ENCODE measurements around the gene FCRL1. TPM values are rescaled to one million over a fixed set of nuclear protein-coding genes. Genes with fewer than 3 reads are reported as not detected.

The FCRL1 gene
- total RNA-seq, 1 donor from 2014 or later = 138 TPM

DNA sequence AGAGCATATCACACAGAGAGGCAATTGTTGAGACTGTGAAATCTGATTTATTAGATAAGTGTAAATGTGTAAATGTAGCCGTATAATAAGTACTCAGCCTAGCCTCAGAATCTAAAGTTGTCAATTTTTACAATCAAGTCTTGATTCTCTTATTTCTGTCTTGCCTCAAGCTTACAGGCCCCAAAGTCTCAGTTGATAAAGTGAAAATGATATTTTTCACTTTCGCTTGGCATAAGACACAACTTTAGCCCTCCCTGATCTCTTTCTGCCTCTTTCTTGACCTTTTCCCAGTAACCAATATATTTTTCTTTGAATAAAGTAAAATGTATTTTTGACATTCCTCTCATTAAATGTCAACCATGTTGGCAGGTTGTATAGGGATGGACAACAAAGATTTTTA, 11.0 kb upstream of the FCRL1 start:
- intact Hi-C loops (cut with micrococcal nuclease) = loop anchor here (2.0 kb wide), 1 partner anchor 14 kb away; no protein-coding TSS in a partner anchor
- ChIA-PET POLR2A (interaction anchor here (2.7 to 3.8 kb wide), 2 partner anchors 11 to 24 kb away, joined by 11 to 25 read pairs; partner anchors contain the start of gene FCRL1), CTCF (interaction anchor here (1.5 to 2.1 kb wide), 3 partner anchors 8 to 140 kb away, joined by 3 to 5 read pairs (median 4); no protein-coding TSS in a partner anchor)
- Mint-ChIP-seq H3K27me3 (no peaks in the 10 kb centered on the region), H3K4me1 (peaks cover 50% of the 10 kb centered on the region), H3K36me3 (ENCODE audit: low read depth) (no peaks in the 10 kb centered on the region), H3K27ac (peak overlapping the region; percentile 35), H3K9me3 (no peaks in the 10 kb centered on the region), H3K4me3 (no peak overlapping the region)
- no peak for ATAC-seq (ENCODE audit: low read depth)
- TF ChIP-seq, protein P1, sequence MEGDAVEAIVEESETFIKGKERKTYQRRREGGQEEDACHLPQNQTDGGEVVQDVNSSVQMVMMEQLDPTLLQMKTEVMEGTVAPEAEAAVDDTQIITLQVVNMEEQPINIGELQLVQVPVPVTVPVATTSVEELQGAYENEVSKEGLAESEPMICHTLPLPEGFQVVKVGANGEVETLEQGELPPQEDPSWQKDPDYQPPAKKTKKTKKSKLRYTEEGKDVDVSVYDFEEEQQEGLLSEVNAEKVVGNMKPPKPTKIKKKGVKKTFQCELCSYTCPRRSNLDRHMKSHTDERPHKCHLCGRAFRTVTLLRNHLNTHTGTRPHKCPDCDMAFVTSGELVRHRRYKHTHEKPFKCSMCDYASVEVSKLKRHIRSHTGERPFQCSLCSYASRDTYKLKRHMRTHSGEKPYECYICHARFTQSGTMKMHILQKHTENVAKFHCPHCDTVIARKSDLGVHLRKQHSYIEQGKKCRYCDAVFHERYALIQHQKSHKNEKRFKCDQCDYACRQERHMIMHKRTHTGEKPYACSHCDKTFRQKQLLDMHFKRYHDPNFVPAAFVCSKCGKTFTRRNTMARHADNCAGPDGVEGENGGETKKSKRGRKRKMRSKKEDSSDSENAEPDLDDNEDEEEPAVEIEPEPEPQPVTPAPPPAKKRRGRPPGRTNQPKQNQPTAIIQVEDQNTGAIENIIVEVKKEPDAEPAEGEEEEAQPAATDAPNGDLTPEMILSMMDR (IDR thresholded peaks at IDR 0.05) = no peak
- DNase-seq = no peak

DNA sequence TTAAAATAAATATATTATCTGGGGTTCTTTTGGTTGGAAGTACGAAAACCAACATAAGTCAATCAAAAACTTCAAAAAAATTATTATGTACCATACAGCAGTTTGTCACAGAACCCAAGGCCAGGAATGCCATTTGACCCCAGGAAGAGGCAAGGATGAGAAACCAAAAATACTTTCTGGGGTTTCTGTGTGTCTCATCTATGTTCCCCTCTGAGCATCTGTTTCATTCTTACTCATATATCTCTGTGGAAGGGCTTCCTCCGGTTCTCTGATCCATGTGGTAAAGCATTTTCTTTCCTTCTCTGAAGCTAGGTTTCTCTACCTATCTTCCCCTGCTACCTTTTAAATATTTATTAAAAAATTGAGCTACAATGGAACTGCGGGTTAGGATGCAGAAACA, 9.8 kb upstream of the FCRL1 start:
- ChIA-PET CTCF (interaction anchor here (0.8 to 2.4 kb wide), 5 partner anchors 13 to 249 kb away, joined by 3 to 8 read pairs (median 5); partner anchors contain the start of gene CD5L), POLR2A (interaction anchor here (0.8 to 3.8 kb wide), 8 partner anchors 9 to 263 kb away, joined by 3 to 25 read pairs (median 3); partner anchors contain the start of gene FCRL1)
- H3K4me1 Mint-ChIP-seq = peaks cover 50% of the 10 kb centered on the region

DNA sequence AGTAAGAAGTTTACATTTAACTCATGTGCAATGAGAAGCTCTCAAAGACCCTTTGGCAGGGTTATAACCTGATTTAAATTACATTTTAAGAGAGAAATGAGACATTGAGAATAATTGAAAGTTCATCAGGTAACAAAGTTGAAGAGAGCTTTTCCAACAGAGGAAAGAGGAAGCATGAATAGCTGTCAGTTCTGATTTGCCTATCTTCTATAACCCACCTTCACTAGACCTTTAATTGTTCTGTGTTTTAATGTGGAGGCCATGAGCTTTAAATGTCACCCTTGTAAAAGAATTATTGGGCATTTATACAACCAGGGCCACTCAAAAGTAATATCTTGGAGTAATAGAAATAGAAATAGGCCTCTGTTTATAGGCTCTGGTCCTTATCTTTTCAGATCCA, 9.3 kb upstream of the FCRL1 start:
- intact Hi-C loops (cut with micrococcal nuclease) = loop anchor here (1.0 kb wide), 1 partner anchor 9 kb away; the partner anchor contains the start of gene FCRL1

More for the DNA sequence above, 9.8 kb upstream of the FCRL1 start:
- Mint-ChIP-seq H3K36me3 (ENCODE audit: low read depth) (no peaks in the 10 kb centered on the region), H3K4me3 (no peak overlapping the region), H3K27me3 (no peaks in the 10 kb centered on the region), H3K27ac (no peak overlapping the region), H3K9me3 (no peaks in the 10 kb centered on the region)
- peak; percentile 35 for ATAC-seq (ENCODE audit: low read depth)
- intact Hi-C loops (cut with micrococcal nuclease) = loop anchor here (1.0 to 2.0 kb wide), 2 partner anchors 9 to 13 kb away; partner anchors contain the start of gene FCRL1
- DNase-seq = no peak
- TF ChIP-seq, protein P1 (IDR thresholded peaks at IDR 0.05) = no peak

DNA sequence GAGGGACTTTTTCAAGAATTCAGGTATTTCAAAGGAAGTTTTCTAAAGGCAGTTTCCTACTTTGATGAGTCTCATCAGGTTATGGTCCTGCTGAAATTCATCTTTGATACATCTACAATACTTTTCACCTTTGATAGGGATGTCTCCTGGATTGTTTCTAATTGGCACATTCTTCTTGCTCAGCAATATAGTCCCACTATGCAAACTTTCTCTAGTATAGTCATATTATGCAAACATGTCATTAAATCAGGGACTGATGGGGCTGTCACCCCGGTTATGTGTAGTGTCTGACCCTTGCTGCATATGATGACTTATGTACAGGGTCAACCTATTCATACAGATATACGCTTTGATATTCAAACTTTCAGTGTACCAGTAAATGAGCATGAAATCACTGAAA, 379 bp upstream of the FCRL1 start:
- intact Hi-C loops (cut with micrococcal nuclease) = loop anchor here (1.0 to 2.0 kb wide), 4 partner anchors 9 to 46 kb away; no protein-coding TSS in a partner anchor
- TF ChIP-seq, protein P1 (IDR thresholded peaks at IDR 0.05) = no peak
- peaks cover 23% of the 10 kb centered on the region for H3K4me1 Mint-ChIP-seq
- no peaks in the 10 kb centered on the region for H3K27me3 Mint-ChIP-seq
- POLR2A ChIA-PET = interaction anchor here (0.8 to 4.5 kb wide), 15 partner anchors 9 to 259 kb away, joined by 3 to 30 read pairs (median 6); partner anchors contain the start of gene FCRL2
- no peak overlapping the region for H3K27ac Mint-ChIP-seq
- no peak overlapping the region for H3K4me3 Mint-ChIP-seq
- ATAC-seq (ENCODE audit: low read depth) (peak; percentile 12), DNase-seq (no peak)
- CTCF ChIA-PET = interaction anchor here (1.0 to 2.5 kb wide), 5 partner anchors 9 to 240 kb away, joined by 4 to 8 read pairs (median 6); no protein-coding TSS in a partner anchor
- H3K36me3 Mint-ChIP-seq (ENCODE audit: low read depth) = peaks cover 13% of the 10 kb centered on the region
- no peaks in the 10 kb centered on the region for H3K9me3 Mint-ChIP-seq

More for the DNA sequence above, 9.3 kb upstream of the FCRL1 start:
- H3K9me3 Mint-ChIP-seq = no peaks in the 10 kb centered on the region
- peaks cover 50% of the 10 kb centered on the region for H3K4me1 Mint-ChIP-seq
- H3K27me3 Mint-ChIP-seq = no peaks in the 10 kb centered on the region
- no peak overlapping the region for H3K4me3 Mint-ChIP-seq
- TF ChIP-seq, protein P1 (IDR thresholded peaks at IDR 0.05) = no peak
- peak; percentile 53 for ATAC-seq (ENCODE audit: low read depth)
- ChIA-PET CTCF (interaction anchor here (0.8 to 2.4 kb wide), 6 partner anchors 13 to 249 kb away, joined by 3 to 8 read pairs (median 5); partner anchors contain the start of gene CD5L), POLR2A (interaction anchor here (0.8 to 3.8 kb wide), 9 partner anchors 9 to 263 kb away, joined by 3 to 25 read pairs (median 3); partner anchors contain the start of gene FCRL1)
- no peaks in the 10 kb centered on the region for H3K36me3 Mint-ChIP-seq (ENCODE audit: low read depth)
- no peak overlapping the region for H3K27ac Mint-ChIP-seq
- no peak for DNase-seq

DNA sequence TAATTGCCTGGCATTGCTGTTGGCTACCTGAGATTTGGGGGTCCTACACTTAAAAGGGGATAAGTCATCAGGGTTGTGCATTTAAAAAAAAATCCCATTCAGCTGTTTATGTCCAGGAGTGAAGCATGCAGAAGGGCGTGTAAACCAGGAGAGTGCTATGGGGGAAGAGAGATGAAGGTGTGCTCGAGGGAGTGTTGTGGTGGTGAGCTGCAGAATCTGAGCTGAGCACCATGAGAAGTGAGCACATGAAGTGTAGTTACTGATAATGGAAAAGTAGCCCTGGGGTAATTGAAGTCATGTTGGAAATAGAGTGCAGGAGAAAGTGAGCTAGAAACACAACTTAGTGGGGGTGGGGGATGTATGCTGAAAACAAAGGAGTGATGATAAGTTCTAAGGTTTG, 705 bp downstream of the FCRL1 start:
- CTCF ChIA-PET = interaction anchor here (0.9 to 2.5 kb wide), 4 partner anchors 21 to 239 kb away, joined by 3 to 8 read pairs (median 5); no protein-coding TSS in a partner anchor
- ATAC-seq (ENCODE audit: low read depth) = no peak
- TF ChIP-seq, protein P1 (IDR thresholded peaks at IDR 0.05) = no peak
- POLR2A ChIA-PET = interaction anchor here (0.6 to 4.5 kb wide), 14 partner anchors 10 to 93 kb away, joined by 3 to 30 read pairs (median 6); partner anchors contain the start of gene FCRL2
- no peaks in the 10 kb centered on the region for H3K27me3 Mint-ChIP-seq
- H3K4me3 Mint-ChIP-seq = no peak overlapping the region
- H3K9me3 Mint-ChIP-seq = no peaks in the 10 kb centered on the region
- no peak for DNase-seq
- H3K4me1 Mint-ChIP-seq = peaks cover 32% of the 10 kb centered on the region
- intact Hi-C loops (cut with micrococcal nuclease) = loop anchor here (10.0 kb wide), 1 partner anchor 1196 kb away; no protein-coding TSS in a partner anchor
- peaks cover 15% of the 10 kb centered on the region for H3K36me3 Mint-ChIP-seq (ENCODE audit: low read depth)
- H3K27ac Mint-ChIP-seq = no peak overlapping the region
